ENCODE measurements around the gene SDF2L1.

SDF2L1 gene

DNA sequence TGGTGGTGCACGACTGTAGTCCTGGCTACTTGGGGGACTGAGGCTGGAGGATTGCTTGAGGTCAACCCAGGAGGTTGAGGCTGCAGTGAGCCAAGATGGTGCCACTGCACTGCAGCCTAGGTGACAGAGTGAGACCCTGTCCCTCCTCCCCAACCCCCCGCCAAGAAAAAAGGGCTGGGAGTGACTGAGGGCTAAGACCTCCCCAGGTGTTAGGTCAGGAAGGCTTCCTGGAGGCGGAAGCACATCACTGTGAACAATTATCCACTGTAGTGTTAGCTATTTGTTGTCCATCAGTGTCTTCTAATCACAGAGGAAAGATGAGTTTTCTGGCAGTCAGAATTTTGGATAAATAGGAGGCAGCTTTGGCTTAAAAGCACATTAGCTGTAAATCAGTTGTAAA is 21.1 kb upstream of the SDF2L1 start:
- DNase-seq: no peak
- intact Hi-C loops (cut with DNase I; ENCODE audit: low total_unique reads): no loop called here
- Histone ChIP-seq H3K27me3 (no peaks in the 10 kb centered on the region), H3K4me1 (peaks cover 0 to 34% (median 25%) of the 10 kb centered on the region in 4 donors), H3K4me3 (no peak overlapping the region), H3K27ac (no peak overlapping the region), H3K36me3 (peaks cover 0 to 26% (median 0%) of the 10 kb centered on the region in 3 donors), H3K9me3 (no peaks in the 10 kb centered on the region)
- TF ChIP-seq, protein P1, sequence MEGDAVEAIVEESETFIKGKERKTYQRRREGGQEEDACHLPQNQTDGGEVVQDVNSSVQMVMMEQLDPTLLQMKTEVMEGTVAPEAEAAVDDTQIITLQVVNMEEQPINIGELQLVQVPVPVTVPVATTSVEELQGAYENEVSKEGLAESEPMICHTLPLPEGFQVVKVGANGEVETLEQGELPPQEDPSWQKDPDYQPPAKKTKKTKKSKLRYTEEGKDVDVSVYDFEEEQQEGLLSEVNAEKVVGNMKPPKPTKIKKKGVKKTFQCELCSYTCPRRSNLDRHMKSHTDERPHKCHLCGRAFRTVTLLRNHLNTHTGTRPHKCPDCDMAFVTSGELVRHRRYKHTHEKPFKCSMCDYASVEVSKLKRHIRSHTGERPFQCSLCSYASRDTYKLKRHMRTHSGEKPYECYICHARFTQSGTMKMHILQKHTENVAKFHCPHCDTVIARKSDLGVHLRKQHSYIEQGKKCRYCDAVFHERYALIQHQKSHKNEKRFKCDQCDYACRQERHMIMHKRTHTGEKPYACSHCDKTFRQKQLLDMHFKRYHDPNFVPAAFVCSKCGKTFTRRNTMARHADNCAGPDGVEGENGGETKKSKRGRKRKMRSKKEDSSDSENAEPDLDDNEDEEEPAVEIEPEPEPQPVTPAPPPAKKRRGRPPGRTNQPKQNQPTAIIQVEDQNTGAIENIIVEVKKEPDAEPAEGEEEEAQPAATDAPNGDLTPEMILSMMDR (IDR thresholded peaks at IDR 0.05): no peak

DNA sequence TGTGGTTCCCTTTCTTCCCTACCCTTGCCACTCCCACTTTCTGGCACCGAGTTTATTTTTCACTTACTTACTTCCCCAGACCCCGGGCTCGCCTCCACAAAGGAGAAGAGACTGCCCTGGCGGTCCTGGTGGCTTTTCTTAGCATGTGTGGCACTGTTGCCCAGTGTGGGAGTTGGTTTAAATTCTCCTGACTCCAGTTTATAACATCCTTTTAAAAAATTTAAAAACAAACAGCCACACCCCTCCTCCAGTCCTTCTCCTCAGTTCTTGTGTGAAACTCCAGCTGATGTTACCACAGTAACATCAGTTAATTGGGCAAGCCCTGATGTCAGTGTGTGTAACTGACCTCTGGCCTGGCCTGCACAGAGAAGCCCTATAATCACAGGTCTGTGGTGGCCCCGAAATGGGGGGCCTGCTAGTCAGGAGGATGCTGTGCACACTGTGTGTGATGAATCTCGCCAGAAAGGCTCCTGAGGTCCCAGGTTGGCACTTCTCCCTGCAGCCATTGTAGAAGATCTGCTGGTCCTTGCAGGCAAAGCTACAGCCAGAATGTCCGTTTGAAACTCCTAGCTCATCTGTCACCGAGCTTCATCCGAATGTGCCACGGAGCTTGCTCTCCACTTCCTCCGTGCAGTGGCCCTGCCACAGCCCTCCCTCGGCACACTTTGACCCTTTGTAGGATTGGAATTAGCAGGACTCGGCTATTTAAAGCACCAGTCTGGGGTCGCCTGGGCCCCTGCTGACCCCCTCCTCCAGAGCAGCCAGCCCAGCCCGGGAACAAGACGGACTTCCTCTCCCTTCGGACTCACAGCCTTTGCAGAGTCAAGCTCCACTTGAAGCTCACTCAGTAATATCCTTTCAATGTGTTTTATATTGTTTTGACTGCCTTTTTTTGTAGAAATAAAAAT is 19.8 kb upstream of the SDF2L1 start:
- H3K27me3 ChIP-seq: no peaks in the 10 kb centered on the region
- peaks cover 0 to 34% (median 25%) of the 10 kb centered on the region in 4 donors for H3K4me1 ChIP-seq
- intact Hi-C loops (cut with DNase I; ENCODE audit: low total_unique reads): no loop called here
- H3K4me3 ChIP-seq: no peak overlapping the region
- TF ChIP-seq, protein P1 (IDR thresholded peaks at IDR 0.05): no peak
- H3K9me3 ChIP-seq: no peaks in the 10 kb centered on the region
- peaks cover 0 to 22% (median 0%) of the 10 kb centered on the region in 3 donors for H3K36me3 ChIP-seq
- no peak overlapping the region for H3K27ac ChIP-seq
- DNase-seq: peak in 1 of 2 donors; percentile 52

DNA sequence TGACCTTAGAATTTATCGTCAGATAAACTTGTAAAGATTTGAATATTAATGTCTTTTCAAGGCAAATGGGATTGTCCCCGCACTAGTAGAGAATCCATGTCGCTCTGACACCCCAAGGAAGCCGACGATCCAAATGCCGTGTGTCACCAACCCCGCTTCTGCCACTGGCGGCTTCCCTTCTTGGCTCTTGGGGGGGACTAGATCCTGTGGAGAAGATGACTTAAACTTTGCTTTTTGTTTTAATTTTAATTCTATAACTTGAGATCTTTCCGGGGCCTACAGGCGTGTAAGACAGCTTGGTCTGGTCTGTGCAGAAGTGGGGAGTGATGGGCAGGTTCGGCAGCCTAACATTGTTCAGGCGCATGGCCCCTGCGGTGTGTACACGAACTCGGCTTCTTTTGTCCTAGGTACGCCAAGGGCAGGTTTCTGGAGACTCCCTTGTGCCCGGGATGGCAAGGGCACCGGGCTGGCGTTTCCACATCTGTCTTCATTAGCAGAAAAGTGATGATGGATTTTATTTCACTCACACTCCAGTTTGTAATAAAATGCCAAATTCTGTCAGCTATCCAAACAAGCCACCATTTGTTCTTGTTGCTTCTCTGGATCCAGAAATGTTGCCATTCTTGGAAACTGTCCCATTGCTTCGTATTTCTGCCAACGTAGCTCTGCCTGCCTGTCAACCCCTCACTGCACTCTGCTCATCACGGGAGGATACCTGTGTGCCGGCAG is 19.0 kb upstream of the SDF2L1 start:
- no peaks in the 10 kb centered on the region for H3K9me3 ChIP-seq
- intact Hi-C loops (cut with DNase I; ENCODE audit: low total_unique reads): no loop called here
- H3K27me3 ChIP-seq: no peaks in the 10 kb centered on the region
- DNase-seq: no peak
- H3K4me3 ChIP-seq: peak overlapping the region in 1 of 2 donors; percentile 9
- peaks cover 0 to 34% (median 25%) of the 10 kb centered on the region in 4 donors for H3K4me1 ChIP-seq
- H3K27ac ChIP-seq: peak overlapping the region; percentile 42 to 63
- H3K36me3 ChIP-seq: peaks cover 0 to 25% (median 0%) of the 10 kb centered on the region in 3 donors
- TF ChIP-seq, protein P1 (IDR thresholded peaks at IDR 0.05): no peak

DNA sequence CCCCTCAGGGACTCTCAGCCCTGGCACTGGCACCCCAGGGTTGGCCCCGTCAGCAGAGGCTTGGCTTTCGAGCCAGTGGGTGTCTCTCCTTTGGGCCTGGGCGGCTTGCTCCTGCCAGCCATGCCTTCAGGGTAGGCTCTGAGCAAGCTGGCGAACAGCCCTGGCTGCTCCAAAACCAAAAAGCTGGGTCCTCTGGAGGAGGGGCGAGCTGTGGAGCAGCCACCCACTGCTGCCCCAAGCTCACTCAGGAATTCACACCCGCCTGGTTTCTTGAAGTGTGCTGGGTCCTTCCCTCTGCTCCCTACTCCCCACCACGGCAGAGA is 18.5 kb upstream of the SDF2L1 start:
- DNase-seq: no peak
- H3K4me1 ChIP-seq: peaks cover 0 to 40% (median 30%) of the 10 kb centered on the region in 4 donors
- intact Hi-C loops (cut with DNase I; ENCODE audit: low total_unique reads): no loop called here
- no peaks in the 10 kb centered on the region for H3K27me3 ChIP-seq
- TF ChIP-seq, protein P1 (IDR thresholded peaks at IDR 0.05): no peak
- H3K9me3 ChIP-seq: no peaks in the 10 kb centered on the region
- peak overlapping the region; percentile 42 to 63 for H3K27ac ChIP-seq
- H3K4me3 ChIP-seq: peak overlapping the region in 1 of 2 donors; percentile 9
- peaks cover 0 to 29% (median 0%) of the 10 kb centered on the region in 3 donors for H3K36me3 ChIP-seq

DNA sequence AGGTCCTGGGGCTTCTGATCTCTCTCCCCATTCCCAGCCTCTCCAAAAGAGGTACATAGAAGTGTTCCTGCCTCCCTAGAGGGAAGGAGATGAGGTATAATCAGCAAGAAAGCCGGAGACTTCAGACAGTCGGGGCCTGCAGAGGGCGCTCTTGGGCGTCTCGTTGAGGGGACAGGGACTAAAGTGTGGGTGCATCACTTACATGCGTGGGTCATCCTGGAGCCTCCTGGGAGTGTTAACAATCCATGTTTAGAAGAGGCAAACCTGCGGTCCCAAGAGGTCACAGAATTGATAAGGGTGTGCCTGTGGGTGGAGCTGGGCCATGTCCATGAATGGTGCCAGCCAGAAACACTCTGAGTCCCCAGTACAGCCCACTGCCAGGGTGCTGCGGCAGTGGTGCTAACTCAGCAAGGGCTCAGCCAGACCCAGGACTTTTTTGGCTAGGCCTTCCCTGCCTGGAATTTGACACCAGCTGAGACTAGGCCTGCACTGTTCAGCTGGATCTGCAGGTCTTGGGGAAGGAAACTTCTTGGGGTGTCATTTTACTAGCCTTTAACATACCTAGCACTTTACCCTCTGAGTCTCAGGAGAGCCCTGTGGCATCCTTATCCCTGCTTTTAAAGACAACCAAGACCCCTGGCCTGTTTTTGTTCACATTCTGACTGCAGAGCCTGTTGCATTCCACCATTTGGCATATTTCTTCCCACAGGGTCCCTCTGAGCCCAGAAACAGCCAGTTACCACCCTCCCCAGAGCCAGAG is 17.8 kb upstream of the SDF2L1 start:
- H3K27me3 ChIP-seq: no peaks in the 10 kb centered on the region
- peak overlapping the region; percentile 42 to 63 for H3K27ac ChIP-seq
- no peaks in the 10 kb centered on the region for H3K9me3 ChIP-seq
- H3K4me1 ChIP-seq: peaks cover 0 to 47% (median 37%) of the 10 kb centered on the region in 4 donors
- TF ChIP-seq, protein P1 (IDR thresholded peaks at IDR 0.05): peak in 1 of 2 experiments; percentile 21
- no peak overlapping the region for H3K4me3 ChIP-seq
- no peak for DNase-seq
- H3K36me3 ChIP-seq: peaks cover 0 to 28% (median 0%) of the 10 kb centered on the region in 3 donors
- intact Hi-C loops (cut with DNase I; ENCODE audit: low total_unique reads): no loop called here

Measured in tibial artery (tissue), 4 donors.